ENCODE data around the gene GLDC. TPM values are rescaled to one million over a fixed set of nuclear protein-coding genes. Genes with fewer than 3 reads are reported as not detected.

Gene GLDC
- total RNA-seq, 4 donors from 2014 or later = 0.42 to 6.4 (median 4.7) TPM; not detected in 1

DNA sequence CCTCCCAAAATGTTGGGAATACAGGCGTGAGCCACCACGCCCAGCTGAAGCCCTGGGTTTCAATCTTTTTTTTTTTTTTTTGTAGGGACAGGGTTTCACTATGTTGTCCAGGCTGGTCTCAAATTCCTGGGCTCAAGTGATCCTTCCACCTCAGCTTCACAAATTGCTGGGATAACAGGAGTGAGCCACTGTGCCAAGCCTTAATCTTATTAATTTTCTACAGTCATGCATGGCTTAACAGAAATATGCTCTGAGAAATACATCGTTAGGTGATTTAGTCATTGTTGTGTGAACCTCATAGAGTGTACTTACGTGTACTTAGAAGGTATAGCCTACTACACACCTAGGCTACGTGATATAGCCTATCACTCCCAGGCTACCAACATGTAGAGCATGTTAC is 31.0 kb downstream of the GLDC start:
- DNase-seq (ENCODE audit: low spot score in 2 of 2) = no peak
- TF ChIP-seq CTCF (IDR thresholded peaks at IDR 0.05) (no peak), POLR2A (IDR thresholded peaks at IDR 0.05) (no peak)
- 86 to 93% methylated on average over 5 of the region's 5 CpGs for WGBS, 2 donors
- intact Hi-C loops (cut with DNase I; ENCODE audit: low total_unique reads) = no loop called here
- no peak overlapping the region for H3K4me3 ChIP-seq (ENCODE audit: low read depth, poor library complexity, severe bottlenecking)

- no peak for DNase-seq (ENCODE audit: low spot score in 2 of 2)
- 23 to 25% methylated on average over 1 of the region's 1 CpG for WGBS, 2 donors
- intact Hi-C loops (cut with DNase I; ENCODE audit: low total_unique reads) = no loop called here
- no peak for TF ChIP-seq CTCF (IDR thresholded peaks at IDR 0.05)
- TF ChIP-seq POLR2A (IDR thresholded peaks at IDR 0.05) = no peak
- H3K4me3 ChIP-seq (ENCODE audit: low read depth, poor library complexity, severe bottlenecking) = no peak overlapping the region
Measured at GRCh38 chr9:6611865-6612264, 33.7 kb downstream of the GLDC start.

- no peak overlapping the region for H3K4me3 ChIP-seq (ENCODE audit: low read depth, poor library complexity, severe bottlenecking)
- DNase-seq (ENCODE audit: low spot score in 2 of 2) = no peak
- no peak for TF ChIP-seq POLR2A (IDR thresholded peaks at IDR 0.05)
- no peak for TF ChIP-seq CTCF (IDR thresholded peaks at IDR 0.05)
- intact Hi-C loops (cut with DNase I; ENCODE audit: low total_unique reads) = no loop called here
- WGBS, 2 donors = 75 to 93% methylated on average over 2 of the region's 2 CpGs
Measured at GRCh38 chr9:6610073-6610472, 35.5 kb downstream of the GLDC start.

GRCh38 chr9:6609497-6610016 is 36.0 kb downstream of the GLDC start:
- WGBS, 2 donors = 90 to 94% methylated on average over 11 of the region's 11 CpGs
- intact Hi-C loops (cut with DNase I; ENCODE audit: low total_unique reads) = no loop called here
- no peak overlapping the region for H3K4me3 ChIP-seq (ENCODE audit: low read depth, poor library complexity, severe bottlenecking)
- no peak for TF ChIP-seq POLR2A (IDR thresholded peaks at IDR 0.05)
- TF ChIP-seq CTCF (IDR thresholded peaks at IDR 0.05) = no peak
- DNase-seq (ENCODE audit: low spot score in 2 of 2) = no peak

DNA sequence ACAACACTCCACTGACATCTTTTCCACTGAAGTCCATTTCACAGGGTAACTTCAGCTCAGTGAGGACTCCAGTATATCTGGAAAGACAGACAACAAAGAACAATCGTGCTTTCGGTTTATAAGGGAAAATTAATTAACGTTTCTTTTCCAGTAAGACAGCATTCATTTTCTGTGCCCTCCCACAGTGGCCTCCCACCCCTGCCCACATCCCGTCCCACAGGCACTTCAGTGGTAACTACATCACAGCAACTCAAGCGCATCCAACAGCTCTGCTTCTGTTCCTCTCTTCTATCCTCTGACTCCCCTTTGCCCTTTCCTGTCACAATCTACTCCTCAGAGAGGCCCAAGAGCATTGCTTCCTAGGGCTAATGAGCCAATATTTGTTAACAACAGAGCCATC is 40.3 kb downstream of the GLDC start:
- intact Hi-C loops (cut with DNase I; ENCODE audit: low total_unique reads) = no loop called here

More for the DNA sequence above, 40.3 kb downstream of the GLDC start:
- TF ChIP-seq CTCF (IDR thresholded peaks at IDR 0.05) (no peak), POLR2A (IDR thresholded peaks at IDR 0.05) (no peak)
- no peak overlapping the region for H3K4me3 ChIP-seq (ENCODE audit: low read depth, poor library complexity, severe bottlenecking)
- no peak for DNase-seq (ENCODE audit: low spot score in 2 of 2)
- 72 to 77% methylated on average over 5 of the region's 5 CpGs for WGBS, 2 donors

All from lower leg skin (tissue), 4 donors.